ENCODE data around the gene TNPO3.
"Not testable (repeated sequence)": the region's sequence is repeated elsewhere in the genome, so short reads cannot be mapped to it uniquely, and the experiment has no call there.

TNPO3 gene

GRCh38 chr7:129067943-129068548, 13.1 kb upstream of the TNPO3 start:
- no peak for DNase-seq

- not testable (repeated sequence) for DNase-seq
Measured at GRCh38 chr7:129067132-129067561, 12.2 kb upstream of the TNPO3 start.

GRCh38 chr7:129066290-129067131, 11.6 kb upstream of the TNPO3 start:
- no peak for DNase-seq

GRCh38 chr7:129055861-129056464, 1.1 kb upstream of the TNPO3 start:
- DNase-seq = no peak

GRCh38 chr7:129055294-129055816, 444 bp upstream of the TNPO3 start:
- DNase-seq = no peak

- DNase-seq = no peak
Measured at GRCh38 chr7:129053938-129054437, 923 bp downstream of the TNPO3 start.

GRCh38 chr7:129052441-129052840, 2.5 kb downstream of the TNPO3 start:
- DNase-seq = no peak

- not testable (repeated sequence) for DNase-seq
Measured at GRCh38 chr7:129051459-129051858, 3.5 kb downstream of the TNPO3 start.

GRCh38 chr7:129047761-129048160, 7.2 kb downstream of the TNPO3 start:
- no peak for DNase-seq

- no peak for DNase-seq
Measured at GRCh38 chr7:129045682-129046081, 9.2 kb downstream of the TNPO3 start.

GRCh38 chr7:129043012-129043411, 11.9 kb downstream of the TNPO3 start:
- no peak for DNase-seq

- no peak for DNase-seq
Measured at GRCh38 chr7:129041142-129042085, 13.5 kb downstream of the TNPO3 start.

GRCh38 chr7:129038468-129038867, 16.4 kb downstream of the TNPO3 start:
- not testable (repeated sequence) for DNase-seq

- DNase-seq = no peak
Measured at GRCh38 chr7:129037585-129037984, 17.3 kb downstream of the TNPO3 start.

- no peak for DNase-seq
Measured at GRCh38 chr7:129032017-129032416, 22.9 kb downstream of the TNPO3 start.

GRCh38 chr7:129030440-129030839, 24.5 kb downstream of the TNPO3 start:
- DNase-seq = no peak

GRCh38 chr7:129024125-129024524, 30.8 kb downstream of the TNPO3 start:
- DNase-seq = no peak

GRCh38 chr7:129021656-129022055, 33.3 kb downstream of the TNPO3 start:
- DNase-seq = no peak

- DNase-seq = no peak
Measured at GRCh38 chr7:129017933-129018538, 36.9 kb downstream of the TNPO3 start.

GRCh38 chr7:129017264-129017663, 37.6 kb downstream of the TNPO3 start:
- DNase-seq = no peak

- no peak for DNase-seq
Measured at GRCh38 chr7:129014501-129015101, 40.3 kb downstream of the TNPO3 start.

Data from GDM1 (cell line).